K562 (cell line): Measurements from ENCODE around the gene ZNF652. TPM values are rescaled to one million over a fixed set of nuclear protein-coding genes. Genes with fewer than 3 reads are reported as not detected.

ENCODE experiments used
- ATAC-seq: fragments of 200-7000 bp; cut with Tn5 transposase; 3 replicates; pipeline ENCODE4 v1.9.1; 2020; ENCODE audit warnings: moderate library complexity
- BruUV-seq: library from RNA; stranded (reverse); fragments of 400-500 nt; replicated peaks from 2 replicates; lab custom pipeline; 2021; lab: Mats Ljungman, UMichigan
- CTCF ChIA-PET: fragments of 300-600 bp; formaldehyde crosslinking; extraction: SDS; loops from one replicate; lab custom pipeline; 2021; ENCODE audit warnings: low intra/inter-chr PET ratio; lab: Yijun Ruan, JAX
- POLR2A ChIA-PET: fragments of 300-600, 350-650 bp; sonication (Branson Sonifier 250); formaldehyde crosslinking; extraction: SDS; loops from one replicate; lab custom pipeline; 2021; ENCODE audit warnings: antibody characterized with exemption, inconsistent platforms; lab: Yijun Ruan, JAX
- DNase-seq, 4 experiments: peaks; one replicate each; pipeline versions ENCODE4 v3.0.0 to v3.0.0-alpha.2; 2011 to 2018; ENCODE audit warnings: low spot score in 3 of 4, mixed read lengths in 3 of 4; ENCODE audit errors: extremely low read depth in 1 of 4
- FAIRE-seq: peaks from 2 replicates; lab custom pipeline; 2011; peaks lifted over from hg19 to GRCh38; lab: Jason Lieb, UNC
- H2AFZ ChIP-seq: 2 replicates; pipeline ENCODE4 v1.6.0; 2011; ENCODE audit warnings: low read depth, low read length, control low read depth, inconsistent platforms
- H3K27ac ChIP-seq: fragments of 200-600 bp; 3 replicates; pipeline ENCODE4 v1.8.0; 2011; ENCODE audit warnings: low read depth, mild to moderate bottlenecking, control low read depth, inconsistent platforms, low read length, moderate library complexity, mixed read lengths; ENCODE audit errors: extremely low read depth
- H3K27me3 ChIP-seq, 2 experiments: fragments of 300-600 bp in 1 of 2; 2 replicates in 1 of 2; 3 replicates in 1 of 2; pipeline versions ENCODE4 v1.6.0 to v1.8.0; 2011; ENCODE audit warnings: inconsistent platforms in 2 of 2, low read length in 2 of 2, mild to moderate bottlenecking in 1 of 2, mixed read lengths in 1 of 2, moderate library complexity in 1 of 2; ENCODE audit not compliant: control insufficient read depth in 2 of 2, insufficient read depth in 2 of 2
- H3K36me3 ChIP-seq: fragments of 300-600 bp; 3 replicates; pipeline ENCODE4 v1.8.0; 2011; ENCODE audit warnings: mild to moderate bottlenecking, low read length, inconsistent platforms; ENCODE audit not compliant: control insufficient read depth, insufficient read depth
- H3K4me1 ChIP-seq, 2 experiments: fragments of 200-600 bp in 1 of 2; replicated peaks in 1 of 2; 2 replicates in 1 of 2; 3 replicates in 1 of 2; pipeline versions ENCODE4 v1.5.1 to v1.8.0; 2011; ENCODE audit warnings: inconsistent platforms in 2 of 2, low read length in 2 of 2, mild to moderate bottlenecking in 1 of 2, mixed read lengths in 1 of 2, moderate library complexity in 1 of 2; ENCODE audit not compliant: control insufficient read depth in 2 of 2, insufficient read depth in 2 of 2
- H3K4me2 ChIP-seq: 2 replicates; pipeline ENCODE4 v1.6.1; 2011; ENCODE audit warnings: low read length, control low read depth, inconsistent platforms, mixed read lengths; ENCODE audit not compliant: insufficient read depth
- H3K4me3 ChIP-seq: fragments of 200-600 bp; sonication (generic), shearing (Covaris generic); 2 replicates; pipeline ENCODE4 v1.5.1; 2016; ENCODE audit warnings: control low read depth, inconsistent platforms
- H3K79me2 ChIP-seq: fragments of 200-600 bp; 3 replicates; pipeline ENCODE4 v1.8.0; 2011; ENCODE audit warnings: low read length, inconsistent platforms; ENCODE audit not compliant: control insufficient read depth, insufficient read depth
- H3K9ac ChIP-seq, 2 experiments: 2 replicates each; pipeline versions ENCODE4 v1.6.0 to v1.6.1; 2011; ENCODE audit warnings: low read depth in 2 of 2, low read length in 2 of 2, control low read depth in 1 of 2, inconsistent platforms in 1 of 2, mild to moderate bottlenecking in 1 of 2, mixed read lengths in 1 of 2; ENCODE audit not compliant: insufficient read depth in 1 of 2
- H3K9me1 ChIP-seq: one replicate; pipeline ENCODE4 v1.6.0; 2011; ENCODE audit warnings: inconsistent platforms, mild to moderate bottlenecking, low read length, moderate library complexity; ENCODE audit not compliant: control insufficient read depth, insufficient read depth
- H3K9me3 ChIP-seq: replicated peaks from 2 replicates; pipeline ENCODE4 v1.5.1; 2011; ENCODE audit warnings: low read depth, low read length, inconsistent platforms; ENCODE audit not compliant: control insufficient read depth, insufficient read depth
- H4K20me1 ChIP-seq: replicated peaks from 2 replicates; pipeline ENCODE4 v1.6.1; 2011; ENCODE audit warnings: low read length, inconsistent platforms, mixed read lengths; ENCODE audit not compliant: control insufficient read depth, insufficient read depth
- ARID3B ChIP-seq: fragments of 250-450 bp; sonication (Bioruptor Pico); IDR thresholded peaks from 2 replicates; pipeline ENCODE4 v1.4.0; 2020; ENCODE audit warnings: borderline replicate concordance
- CAMTA2 ChIP-seq: fragments of 250-450 bp; sonication (Bioruptor Pico); conservative IDR thresholded peaks from 2 replicates; pipeline ENCODE4 v1.5.1; 2022
- CREB1 ChIP-seq, 2 experiments: sonication (generic) in 1 of 2; formaldehyde crosslinking in 1 of 2; IDR thresholded peaks; 2 replicates each; pipeline versions ENCODE4 v1.6.1 to v1.8.0; 2012 to 2022; ENCODE audit warnings: inconsistent platforms in 1 of 2, mild to moderate bottlenecking in 1 of 2, missing genetic modification reagents in 1 of 2, moderate library complexity in 1 of 2
- CTBP1 ChIP-seq: fragments of 450-650 bp; IDR thresholded peaks from 2 replicates; pipeline ENCODE4 v1.6.1; 2016; ENCODE audit warnings: borderline replicate concordance
- ESRRA ChIP-seq: fragments of 450-650 bp; IDR thresholded peaks from 2 replicates; pipeline ENCODE4 v1.6.1; 2014; ENCODE audit warnings: low read depth, mild to moderate bottlenecking, moderate library complexity, borderline replicate concordance
- GATAD2B ChIP-seq: fragments of 450-650 bp; IDR thresholded peaks from 2 replicates; pipeline ENCODE4 v1.6.1; 2017; ENCODE audit warnings: mild to moderate bottlenecking, borderline replicate concordance
- JUN ChIP-seq, 2 experiments: sonication (generic) in 1 of 2; formaldehyde crosslinking in 1 of 2; IDR thresholded peaks; 2 replicates each; pipeline versions ENCODE4 v1.6.1 to v1.8.0; 2012 to 2022; ENCODE audit warnings: borderline replicate concordance in 2 of 2, mild to moderate bottlenecking in 2 of 2, improper control_type of control experiment in 1 of 2, low read depth in 1 of 2, low read length in 1 of 2, missing genetic modification reagents in 1 of 2
- KDM4B ChIP-seq, 2 experiments: fragments of 450-650 bp in 1 of 2; sonication (generic) in 1 of 2; IDR thresholded peaks; 2 replicates each; pipeline ENCODE4 v1.6.1; 2016 to 2017; ENCODE audit warnings: borderline replicate concordance in 2 of 2, antibody characterized with exemption in 1 of 2, low read depth in 1 of 2, mild to moderate bottlenecking in 1 of 2
- LEF1 ChIP-seq: fragments of 450-650 bp; IDR thresholded peaks from 2 replicates; pipeline ENCODE4 v1.6.1; 2016; ENCODE audit warnings: mild to moderate bottlenecking
- MYNN ChIP-seq, 2 experiments: sonication (generic); formaldehyde crosslinking in 1 of 2; IDR thresholded peaks; 2 replicates each; pipeline versions ENCODE4 v1.5.0 to v1.6.1; 2016 to 2020; ENCODE audit warnings: antibody characterized with exemption in 1 of 2, missing genetic modification reagents in 1 of 2
- NR2C1 ChIP-seq, 2 experiments: fragments of 450-650 bp; IDR thresholded peaks; 2 replicates each; pipeline ENCODE4 v1.6.1; 2017; ENCODE audit warnings: mild to moderate bottlenecking in 2 of 2, antibody characterized with exemption in 1 of 2, inconsistent platforms in 1 of 2, missing compliant biosample characterization in 1 of 2, missing genetic modification characterization in 1 of 2
- NR2F6 ChIP-seq: fragments of 450-650 bp; formaldehyde crosslinking; IDR thresholded peaks from 2 replicates; pipeline ENCODE4 v1.4.0; 2020; ENCODE audit warnings: mild to moderate bottlenecking
- RCOR1 ChIP-seq, 2 experiments: IDR thresholded peaks; 2 replicates each; pipeline ENCODE4 v1.6.1; 2012; ENCODE audit warnings: low read depth in 2 of 2, low read length in 2 of 2, borderline replicate concordance in 1 of 2, improper control_type of control experiment in 1 of 2
- TCF7 ChIP-seq: sonication (generic); IDR thresholded peaks from 2 replicates; pipeline ENCODE4 v1.6.1; 2016; ENCODE audit warnings: antibody characterized with exemption, borderline replicate concordance
- THAP7 ChIP-seq: fragments of 250-450 bp; sonication (Bioruptor Pico); IDR thresholded peaks from 2 replicates; pipeline ENCODE4 v1.5.0; 2021
- THRB ChIP-seq: fragments of 450-650 bp; formaldehyde crosslinking; conservative IDR thresholded peaks from 2 replicates; pipeline ENCODE4 v1.4.0; 2022; ENCODE audit warnings: mild to moderate bottlenecking, missing genetic modification characterization
- ZNF212 ChIP-seq: fragments of 450-650 bp; formaldehyde crosslinking; IDR thresholded peaks from 2 replicates; pipeline ENCODE4 v1.4.0; 2020; ENCODE audit warnings: mild to moderate bottlenecking
- ZNF253 ChIP-seq: fragments of 250-450 bp; sonication (Bioruptor Pico); conservative IDR thresholded peaks from 2 replicates; pipeline ENCODE4 v1.6.1; 2021; ENCODE audit warnings: mild to moderate bottlenecking
- WGBS: fragments of 100-300 bp; shearing (Covaris generic); methylation state at CpG from one replicate; pipeline ENCODE4 v1.1.6; 2016; ENCODE audit warnings: low coverage, mixed read lengths; ENCODE audit not compliant: insufficient coverage; ENCODE audit errors: missing lambda C conversion rate; 5-methylcytosine and 5-hydroxymethylcytosine counted together
- in situ Hi-C: fragments of 300-500 bp; cut with MboI; formaldehyde crosslinking; loops from 4 replicates; pipeline ENCODE4 v1.15.0; 2018; ENCODE audit warnings: inconsistent platforms, mixed read lengths
- intact Hi-C: fragments of 100-400 bp; cut with micrococcal nuclease; formaldehyde crosslinking; loops from 2 replicates; pipeline ENCODE4 v1.14.2; 2022
- polyA plus RNA-seq, 8 experiments: library from polyadenylated mRNA; depleted of rRNA in 4 of 8; stranded (reverse) in 5 of 8; unstranded in 3 of 8; fragments of >200 nt; fragmentation: Nextera tagmentation in 2 of 8; fragmentation: Illumina TruSeq in 1 of 8; extraction: Ambion mirVana in 2 of 8; extraction: Trizol in 1 of 8; gene quantifications; 2 replicates each; pipeline versions ENCODE4 v1.2.1 to v1.2.3, GENCODE V29; 2011 to 2014; ENCODE audit warnings: inconsistent platforms in 1 of 8, missing spikeins in 1 of 8
- total RNA-seq, 7 experiments: library from RNA; depleted of rRNA in 6 of 7; stranded (reverse); fragments of >200 nt in 6 of 7; fragmentation: Illumina TruSeq in 2 of 7; extraction: Trizol in 2 of 7; gene quantifications; 2 replicates each; pipeline versions ENCODE4 v1.2.1 to v1.2.3, GENCODE V29; 2011 to 2021; ENCODE audit warnings: low replicate concordance in 1 of 7

Gene ZNF652
- total and polyA plus RNA-seq, 9 of the 15 experiments (the other 6 are each of a cell fraction or from before 2014, with no cell fraction given), result 5.1 to 15.5 (median 7.8) TPM

- ATAC-seq (no peak), DNase-seq (no peak), FAIRE-seq (no peak)
- Histone ChIP-seq H3K4me3 (no peak overlapping the region), H3K9me1 (no peaks in the 10 kb centered on the region), H4K20me1 (no peaks in the 10 kb centered on the region), H3K4me2 (no peak overlapping the region), H2AFZ (no peak overlapping the region), H3K9ac (no peak overlapping the region), H3K9me3 (no peaks in the 10 kb centered on the region), H3K79me2 (no peaks in the 10 kb centered on the region), H3K4me1 (no peaks in the 10 kb centered on the region), H3K27ac (no peak overlapping the region), H3K36me3 (peaks cover 4% of the 10 kb centered on the region; the same call in 1 of the 3 replicates), H3K27me3 (peaks cover 6 to 8% of the 10 kb centered on the region in 2 experiments; a peak in 3 of 5 replicates)
- intact Hi-C loops (no loop called here), in situ Hi-C loops (no loop called here)
- no TSS peak for BruUV-seq
- TF ChIP-seq CREB1 (IDR thresholded peaks at IDR 0.05), result no peak
- no peak for TF ChIP-seq CREB1 (CRISPR knock-in tag; IDR thresholded peaks at IDR 0.05)
- TF ChIP-seq LEF1, result no peak
- no peak for TF ChIP-seq GATAD2B
- no peak for TF ChIP-seq CAMTA2
- no peak for TF ChIP-seq MYNN (IDR thresholded peaks at IDR 0.05)
- no peak for TF ChIP-seq MYNN (CRISPR knock-in tag; IDR thresholded peaks at IDR 0.05)
- TF ChIP-seq THAP7 (CRISPR knock-in tag), result no peak
- no peak for TF ChIP-seq ARID3B
- TF ChIP-seq JUN (IDR thresholded peaks at IDR 0.05; ENCODE audit: borderline replicate concordance, low read depth, low read length), result no peak
- TF ChIP-seq JUN (CRISPR knock-in tag; IDR thresholded peaks at IDR 0.05; ENCODE audit: borderline replicate concordance), result no peak
- TF ChIP-seq ZNF253 (CRISPR knock-in tag), result no peak
- no peak for TF ChIP-seq ESRRA
- no peak for TF ChIP-seq CTBP1
- TF ChIP-seq NR2F6 (CRISPR knock-in tag), result no peak
- TF ChIP-seq KDM4B (IDR thresholded peaks at IDR 0.05; ENCODE audit: borderline replicate concordance in 2 of 2, low read depth in 1 of 2), result no peak
- TF ChIP-seq TCF7, result no peak
- TF ChIP-seq ZNF212, result no peak
- no peak for TF ChIP-seq NR2C1 (IDR thresholded peaks at IDR 0.05)
- TF ChIP-seq NR2C1 (tag; IDR thresholded peaks at IDR 0.05), result no peak
- TF ChIP-seq THRB (CRISPR knock-in tag), result no peak
- no peak for TF ChIP-seq RCOR1 (IDR thresholded peaks at IDR 0.05; ENCODE audit: borderline replicate concordance in 1 of 2, low read depth in 2 of 2, low read length in 2 of 2)
- CTCF ChIA-PET, result interaction anchor here (0.6 kb wide), 1 partner anchor 612 kb away, joined by 4 read pairs; no protein-coding TSS in a partner anchor
- POLR2A ChIA-PET, result no interaction called here
- 25% methylated on average over 1 of the region's 1 CpG for WGBS
Measured at GRCh38 chr17:49288388-49288787, 73.7 kb downstream of the ZNF652 start.
